M059J (cell line): ENCODE measurements around the gene AP3B2. TPM values are rescaled to one million over a fixed set of nuclear protein-coding genes. Genes with fewer than 3 reads are reported as not detected.

Experiments
- total RNA-seq: library from RNA; depleted of rRNA; stranded (reverse); fragments of >200 nt; shearing (Covaris generic); gene quantifications from 2 replicates; pipeline ENCODE4 v1.2.3, GENCODE V29; 2014; rRNA removed

The AP3B2 gene
- total RNA-seq, 1 experiment from 2014 or later, result 0.12 TPM

Other genes starting within 250 kb of the AP3B2 start
- gene RPS17, start 169.4 kb downstream of the AP3B2 start, total RNA-seq, result 1,555 and 1,801 TPM in 2 replicates
- gene CPEB1, start 62.5 kb downstream of the AP3B2 start, total RNA-seq, result 2.1 and 9.4 TPM in 2 replicates
- not detected in 2 replicates for gene FSD2, start 96.2 kb upstream of the AP3B2 start, total RNA-seq
- 4.2 and 6.3 TPM in 2 replicates for gene WHAMM, start 99.8 kb upstream of the AP3B2 start, total RNA-seq
- gene HOMER2, start 242.8 kb upstream of the AP3B2 start, total RNA-seq, result 5.5 and 7.6 TPM in 2 replicates